Activated naive CD8-positive, alpha-beta T cell treated with anti-CD3 and anti-CD28 coated beads for 36 hours (primary cell): ENCODE results near the gene KCNQ1. TPM values are rescaled to one million over a fixed set of nuclear protein-coding genes. Genes with fewer than 3 reads are reported as not detected.

Source experiments
- DNase-seq: peaks from one replicate; pipeline ENCODE4 v3.0.0; 2021
- H3K27ac Mint-ChIP-seq: one replicate; pipeline ENCODE4 v1.8.0; 2022; ENCODE audit warnings: mild to moderate bottlenecking, moderate library complexity, mixed read lengths
- H3K27me3 Mint-ChIP-seq: one replicate; pipeline ENCODE4 v1.8.0; 2022; ENCODE audit warnings: mild to moderate bottlenecking, mixed read lengths
- H3K36me3 Mint-ChIP-seq: one replicate; pipeline ENCODE4 v1.8.0; 2021; ENCODE audit warnings: mild to moderate bottlenecking, mixed read lengths
- H3K4me1 Mint-ChIP-seq: one replicate; pipeline ENCODE4 v1.8.0; 2021; ENCODE audit warnings: mixed read lengths
- H3K4me3 Mint-ChIP-seq: one replicate; pipeline ENCODE4 v1.8.0; 2022; ENCODE audit warnings: mild to moderate bottlenecking, moderate library complexity, mixed read lengths
- H3K9me3 Mint-ChIP-seq: one replicate; pipeline ENCODE4 v1.8.0; 2022; ENCODE audit warnings: mixed read lengths
- total RNA-seq, 2 experiments: library from RNA; stranded (reverse); gene quantifications; one replicate each; pipeline ENCODE4 v1.2.3, GENCODE V29; 2021

Gene KCNQ1
- total RNA-seq, 2 experiments from 2014 or later = 6.7 to 9.6 TPM

DNA sequence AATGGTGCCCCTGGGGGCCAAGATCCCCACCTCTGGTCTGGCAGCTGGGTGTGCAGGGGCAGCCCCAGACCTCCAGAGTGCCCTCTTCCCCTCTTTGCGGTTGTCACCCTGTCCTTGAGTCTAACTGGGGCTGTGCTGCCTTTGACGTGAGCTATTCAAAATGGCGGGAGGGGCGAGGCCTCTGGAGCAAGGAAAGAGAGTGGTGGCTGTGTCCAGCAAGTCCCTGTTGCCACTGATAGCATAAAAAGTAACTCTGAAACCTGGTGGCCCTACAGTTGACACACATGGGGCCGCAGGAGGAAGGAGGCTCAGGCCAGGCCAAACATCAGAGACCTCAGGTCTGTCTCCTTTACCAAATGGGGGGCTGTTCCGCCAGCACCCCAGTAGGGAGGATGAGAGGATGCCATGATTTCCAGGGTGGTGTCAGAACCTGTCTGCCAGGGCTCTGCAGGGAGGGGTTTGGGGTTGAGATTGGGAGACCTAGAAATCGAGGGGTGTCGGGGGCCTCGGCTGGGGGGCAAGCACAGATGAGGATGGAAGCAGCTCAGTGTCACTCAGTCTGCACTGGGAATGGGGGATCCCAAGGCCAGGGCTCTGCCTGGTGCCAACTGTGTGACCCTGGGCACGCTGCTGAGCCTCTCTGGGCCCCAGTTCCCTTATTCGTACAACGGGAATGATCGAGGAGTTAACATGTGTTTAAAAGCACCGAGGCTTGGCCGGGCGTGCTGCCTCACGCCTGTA, 304.2 kb downstream of the KCNQ1 start:
- Mint-ChIP-seq H3K9me3 (no peaks in the 10 kb centered on the region), H3K36me3 (peaks cover 5% of the 10 kb centered on the region), H3K4me1 (no peaks in the 10 kb centered on the region), H3K27ac (no peak overlapping the region), H3K4me3 (no peak overlapping the region), H3K27me3 (no peaks in the 10 kb centered on the region)
- no peak for DNase-seq

DNA sequence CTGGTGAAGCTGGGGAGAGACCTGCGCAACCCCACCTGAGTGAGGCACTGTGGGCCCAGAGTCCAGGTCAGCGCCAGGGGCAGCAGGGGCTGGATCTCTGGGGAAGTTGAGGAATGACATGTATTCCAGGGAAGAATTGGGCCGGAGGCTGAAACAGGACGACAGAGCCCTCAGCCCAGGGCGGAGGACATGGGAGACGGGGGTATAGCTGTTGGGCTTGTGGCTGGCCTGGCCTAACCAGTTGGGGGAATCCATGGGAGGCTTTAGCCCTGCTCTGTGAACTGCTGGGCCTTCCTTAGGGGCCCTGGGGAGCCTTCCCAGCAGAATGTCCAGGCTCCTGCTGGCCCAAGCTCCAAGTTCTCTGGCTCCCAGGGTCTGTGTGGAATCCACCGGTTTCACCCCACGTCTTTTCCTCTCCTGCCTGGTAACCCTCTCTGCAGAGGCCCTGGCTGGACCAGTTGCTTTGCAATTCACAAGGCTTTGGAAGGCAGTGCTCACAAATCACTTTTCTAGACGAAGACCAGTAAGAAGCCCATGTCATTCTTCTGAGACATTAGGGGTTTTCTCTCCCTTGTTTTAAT, 305.4 kb downstream of the KCNQ1 start:
- no peaks in the 10 kb centered on the region for H3K27me3 Mint-ChIP-seq
- no peaks in the 10 kb centered on the region for H3K9me3 Mint-ChIP-seq
- no peaks in the 10 kb centered on the region for H3K4me1 Mint-ChIP-seq
- no peak for DNase-seq
- H3K4me3 Mint-ChIP-seq = no peak overlapping the region
- H3K36me3 Mint-ChIP-seq = peaks cover 7% of the 10 kb centered on the region
- no peak overlapping the region for H3K27ac Mint-ChIP-seq

- H3K27ac Mint-ChIP-seq = no peak overlapping the region
- no peak for DNase-seq
- no peak overlapping the region for H3K4me3 Mint-ChIP-seq
- H3K36me3 Mint-ChIP-seq = peaks cover 7% of the 10 kb centered on the region
- peaks cover 1% of the 10 kb centered on the region for H3K9me3 Mint-ChIP-seq
- no peaks in the 10 kb centered on the region for H3K27me3 Mint-ChIP-seq
- no peaks in the 10 kb centered on the region for H3K4me1 Mint-ChIP-seq
Observed at GRCh38 chr11:2750682-2751522, 306.1 kb downstream of the KCNQ1 start.

GRCh38 chr11:2751523-2752203, 306.9 kb downstream of the KCNQ1 start:
- Mint-ChIP-seq H3K27ac (no peak overlapping the region), H3K4me1 (no peaks in the 10 kb centered on the region), H3K9me3 (peaks cover 1% of the 10 kb centered on the region), H3K36me3 (peaks cover 7% of the 10 kb centered on the region), H3K27me3 (no peaks in the 10 kb centered on the region), H3K4me3 (no peak overlapping the region)
- DNase-seq = no peak

- H3K27me3 Mint-ChIP-seq = no peaks in the 10 kb centered on the region
- no peak overlapping the region for H3K4me3 Mint-ChIP-seq
- peaks cover 7% of the 10 kb centered on the region for H3K36me3 Mint-ChIP-seq
- H3K9me3 Mint-ChIP-seq = peaks cover 1% of the 10 kb centered on the region
- no peaks in the 10 kb centered on the region for H3K4me1 Mint-ChIP-seq
- H3K27ac Mint-ChIP-seq = no peak overlapping the region
- DNase-seq = no peak
Observed at GRCh38 chr11:2752204-2752770, 307.5 kb downstream of the KCNQ1 start.

DNA sequence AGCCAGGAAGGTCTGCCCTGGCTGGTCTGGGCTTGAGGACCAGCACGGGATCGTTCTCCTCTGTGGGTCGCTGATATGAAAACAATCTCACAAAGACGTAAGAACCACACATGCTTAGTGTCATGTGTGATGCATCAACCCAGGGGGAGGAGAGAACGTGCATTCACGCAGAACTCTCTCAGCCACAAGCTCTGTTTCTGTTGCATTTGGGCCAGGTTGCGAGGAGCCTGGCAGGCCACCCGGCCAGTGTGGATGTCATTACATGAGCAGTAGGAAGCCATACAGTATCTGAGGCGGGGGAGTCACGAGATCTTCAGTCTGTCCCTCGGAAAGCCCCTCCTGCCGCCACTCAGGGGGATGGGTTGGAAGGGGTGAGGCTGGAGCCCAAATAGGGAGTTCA, 308.1 kb downstream of the KCNQ1 start:
- DNase-seq = no peak
- Mint-ChIP-seq H3K4me1 (no peaks in the 10 kb centered on the region), H3K9me3 (peaks cover 1% of the 10 kb centered on the region), H3K27me3 (no peaks in the 10 kb centered on the region), H3K4me3 (no peak overlapping the region), H3K36me3 (peaks cover 7% of the 10 kb centered on the region), H3K27ac (no peak overlapping the region)

DNA sequence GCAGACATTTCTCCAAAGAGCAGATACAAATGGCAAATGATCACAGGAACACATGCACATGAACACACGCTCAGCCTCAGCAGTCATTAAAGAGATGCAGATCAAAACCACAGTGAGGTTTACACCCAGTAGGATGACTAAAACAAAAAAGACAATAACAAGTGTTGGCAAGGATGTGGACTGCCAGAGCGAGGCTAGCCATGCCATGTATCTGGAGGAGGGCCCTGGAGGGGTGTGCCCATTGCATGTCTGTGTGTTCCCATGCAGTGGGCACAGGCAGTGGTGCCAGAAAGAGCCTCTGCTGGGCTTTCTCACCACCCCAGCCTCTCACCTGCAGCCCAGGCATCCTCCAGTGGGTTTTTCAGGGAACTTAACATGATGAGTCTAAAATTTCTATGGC, 309.2 kb downstream of the KCNQ1 start:
- Mint-ChIP-seq H3K4me1 (no peaks in the 10 kb centered on the region), H3K4me3 (no peak overlapping the region), H3K9me3 (peaks cover 1% of the 10 kb centered on the region), H3K27me3 (no peaks in the 10 kb centered on the region), H3K27ac (no peak overlapping the region), H3K36me3 (peaks cover 7% of the 10 kb centered on the region)
- DNase-seq = no peak

DNA sequence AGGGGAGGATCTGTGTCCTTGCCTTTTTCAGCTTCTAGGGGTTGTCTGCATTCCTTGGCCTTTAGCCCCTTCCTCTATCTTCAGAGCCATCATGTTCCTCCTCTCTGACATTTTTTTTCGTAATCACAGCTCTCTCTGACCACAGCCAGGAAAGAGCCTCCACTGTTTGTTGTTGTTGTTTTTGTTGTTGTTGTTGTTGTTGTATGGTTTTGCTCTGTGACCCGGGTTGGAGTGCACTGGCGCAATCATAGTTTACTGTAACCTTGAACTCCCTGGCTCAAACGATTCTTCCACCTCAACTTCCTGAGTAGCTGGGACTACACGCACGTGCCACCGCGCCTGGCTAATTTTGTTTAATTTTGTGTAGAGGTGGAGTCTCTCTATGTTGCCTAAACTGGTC, 310.3 kb downstream of the KCNQ1 start:
- DNase-seq = no peak
- no peak overlapping the region for H3K27ac Mint-ChIP-seq
- H3K27me3 Mint-ChIP-seq = no peaks in the 10 kb centered on the region
- H3K4me1 Mint-ChIP-seq = no peaks in the 10 kb centered on the region
- H3K9me3 Mint-ChIP-seq = peaks cover 1% of the 10 kb centered on the region
- peaks cover 7% of the 10 kb centered on the region for H3K36me3 Mint-ChIP-seq
- H3K4me3 Mint-ChIP-seq = no peak overlapping the region

DNA sequence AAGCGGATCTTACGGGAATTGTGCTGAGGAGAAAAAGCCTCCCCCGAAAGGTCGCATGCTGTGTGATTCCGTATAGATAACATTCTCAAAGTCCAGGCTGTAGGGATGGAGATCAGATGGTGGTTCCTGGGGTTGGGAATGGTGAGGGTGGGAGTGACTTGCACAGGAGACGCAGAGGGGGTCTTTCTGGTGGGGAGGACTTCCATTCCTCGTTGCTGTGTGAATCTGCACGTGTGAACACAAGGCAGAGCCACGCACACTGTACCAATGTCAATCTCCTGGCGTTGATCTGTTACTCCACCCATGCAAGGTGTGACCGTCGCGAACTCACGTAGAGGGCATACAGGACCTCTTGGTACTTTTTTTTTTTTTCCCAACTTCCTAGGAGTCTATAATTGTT, 313.9 kb downstream of the KCNQ1 start:
- H3K27me3 Mint-ChIP-seq = no peaks in the 10 kb centered on the region
- no peak overlapping the region for H3K4me3 Mint-ChIP-seq
- DNase-seq = no peak
- H3K27ac Mint-ChIP-seq = no peak overlapping the region
- peaks cover 5% of the 10 kb centered on the region for H3K36me3 Mint-ChIP-seq
- H3K9me3 Mint-ChIP-seq = peaks cover 1% of the 10 kb centered on the region
- H3K4me1 Mint-ChIP-seq = no peaks in the 10 kb centered on the region

- Mint-ChIP-seq H3K4me3 (no peak overlapping the region), H3K9me3 (peaks cover 1% of the 10 kb centered on the region), H3K27me3 (no peaks in the 10 kb centered on the region), H3K27ac (no peak overlapping the region), H3K4me1 (no peaks in the 10 kb centered on the region), H3K36me3 (peaks cover 4% of the 10 kb centered on the region)
- no peak for DNase-seq
Observed at GRCh38 chr11:2759228-2760195, 314.7 kb downstream of the KCNQ1 start.

DNA sequence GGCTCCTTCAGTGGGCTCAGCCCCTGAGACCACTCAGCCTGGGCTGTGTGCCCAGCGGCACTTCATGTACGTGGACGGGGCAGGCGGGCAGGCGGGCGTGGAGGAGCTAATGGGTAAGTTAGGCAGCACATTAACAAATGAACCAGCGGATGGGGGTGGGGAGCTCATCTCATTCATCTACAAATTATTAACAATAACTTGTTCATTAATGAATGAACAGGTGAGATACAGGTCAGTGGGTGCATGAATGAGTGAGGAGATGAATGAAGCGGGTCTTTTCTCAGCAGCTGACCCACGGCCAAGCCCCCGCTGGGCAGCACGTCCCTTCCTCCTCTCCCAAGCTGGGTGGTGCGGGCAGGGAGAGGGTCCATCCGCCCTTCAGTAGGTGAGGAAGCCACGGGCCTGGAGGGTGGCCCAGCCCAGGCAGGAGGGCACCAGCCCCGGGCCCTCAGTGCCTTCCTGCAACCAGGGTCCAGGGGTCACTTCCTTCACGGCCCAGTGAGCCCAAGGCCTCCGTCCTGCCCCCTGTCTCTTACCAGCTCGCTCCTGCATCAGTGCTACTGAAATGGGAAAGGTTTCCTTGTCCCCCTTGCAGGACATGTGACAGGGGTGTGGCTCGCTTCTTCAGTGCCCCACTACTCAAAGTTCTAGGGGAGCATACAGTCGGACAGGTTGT, 315.5 kb downstream of the KCNQ1 start:
- no peak for DNase-seq
- Mint-ChIP-seq H3K27me3 (no peaks in the 10 kb centered on the region), H3K4me3 (no peak overlapping the region), H3K27ac (no peak overlapping the region), H3K36me3 (peaks cover 4% of the 10 kb centered on the region), H3K9me3 (peaks cover 1% of the 10 kb centered on the region), H3K4me1 (no peaks in the 10 kb centered on the region)

GRCh38 chr11:2761131-2762030, 316.6 kb downstream of the KCNQ1 start:
- Mint-ChIP-seq H3K4me3 (no peak overlapping the region), H3K27me3 (no peaks in the 10 kb centered on the region)

GRCh38 chr11:2762031-2762380, 317.2 kb downstream of the KCNQ1 start:
- Mint-ChIP-seq H3K27ac (no peak overlapping the region), H3K36me3 (peaks cover 7% of the 10 kb centered on the region), H3K4me1 (no peaks in the 10 kb centered on the region), H3K4me3 (no peak overlapping the region), H3K9me3 (peaks cover 1% of the 10 kb centered on the region), H3K27me3 (no peaks in the 10 kb centered on the region)
- no peak for DNase-seq

More at GRCh38 chr11:2761131-2762030, 316.6 kb downstream of the KCNQ1 start:
- Mint-ChIP-seq H3K9me3 (peaks cover 1% of the 10 kb centered on the region), H3K27ac (no peak overlapping the region), H3K36me3 (peaks cover 7% of the 10 kb centered on the region), H3K4me1 (no peaks in the 10 kb centered on the region)
- no peak for DNase-seq
